Measurements from ENCODE around the gene DUSP16.

DNA sequence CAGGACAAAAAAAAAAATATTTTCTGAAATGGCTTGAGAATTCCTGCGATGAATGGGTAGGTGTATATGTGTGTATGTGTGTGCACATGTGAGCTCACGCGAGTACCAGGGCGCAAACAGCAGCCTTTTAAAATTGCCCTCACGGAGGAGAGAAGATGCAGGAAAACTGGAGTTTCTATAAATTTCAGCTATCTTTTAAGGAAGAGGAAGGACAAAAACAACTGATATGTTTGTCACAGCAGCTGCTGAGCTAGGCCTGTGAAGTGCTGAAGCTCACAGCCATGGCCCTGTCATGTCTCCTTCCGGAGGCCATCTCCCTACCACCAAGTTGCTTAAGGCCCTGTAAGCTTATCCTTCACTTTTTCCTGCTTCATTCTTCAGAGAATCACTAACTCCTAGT, 40.8 kb downstream of the DUSP16 start:
- TF ChIP-seq, protein P1, sequence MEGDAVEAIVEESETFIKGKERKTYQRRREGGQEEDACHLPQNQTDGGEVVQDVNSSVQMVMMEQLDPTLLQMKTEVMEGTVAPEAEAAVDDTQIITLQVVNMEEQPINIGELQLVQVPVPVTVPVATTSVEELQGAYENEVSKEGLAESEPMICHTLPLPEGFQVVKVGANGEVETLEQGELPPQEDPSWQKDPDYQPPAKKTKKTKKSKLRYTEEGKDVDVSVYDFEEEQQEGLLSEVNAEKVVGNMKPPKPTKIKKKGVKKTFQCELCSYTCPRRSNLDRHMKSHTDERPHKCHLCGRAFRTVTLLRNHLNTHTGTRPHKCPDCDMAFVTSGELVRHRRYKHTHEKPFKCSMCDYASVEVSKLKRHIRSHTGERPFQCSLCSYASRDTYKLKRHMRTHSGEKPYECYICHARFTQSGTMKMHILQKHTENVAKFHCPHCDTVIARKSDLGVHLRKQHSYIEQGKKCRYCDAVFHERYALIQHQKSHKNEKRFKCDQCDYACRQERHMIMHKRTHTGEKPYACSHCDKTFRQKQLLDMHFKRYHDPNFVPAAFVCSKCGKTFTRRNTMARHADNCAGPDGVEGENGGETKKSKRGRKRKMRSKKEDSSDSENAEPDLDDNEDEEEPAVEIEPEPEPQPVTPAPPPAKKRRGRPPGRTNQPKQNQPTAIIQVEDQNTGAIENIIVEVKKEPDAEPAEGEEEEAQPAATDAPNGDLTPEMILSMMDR (IDR thresholded peaks at IDR 0.05) = no peak
- no peak for TF ChIP-seq POLR2A (IDR thresholded peaks at IDR 0.05)
